Motor neuron (in vitro differentiated cells): Measurements from ENCODE around the gene CNGA3. TPM values are rescaled to one million over a fixed set of nuclear protein-coding genes. Genes with fewer than 3 reads are reported as not detected.

Experiments
- ATAC-seq, 8 experiments: fragments of 200-7000 bp; cut with Tn5 transposase; replicated peaks in 6 of 8; 2 replicates each; pipeline ENCODE4 v1.8.0; 2021; ENCODE audit warnings: mild to moderate bottlenecking in 8 of 8, moderate library complexity in 8 of 8
- H3K27ac ChIP-seq, 2 donors: fragments of 250-450 bp; sonication (Bioruptor Pico); 2 replicates each; pipeline ENCODE4 v1.9.0; 2021; ENCODE audit warnings: antibody characterized with exemption in 2 of 2, mild to moderate bottlenecking in 2 of 2, moderate library complexity in 1 of 2
- H3K4me1 ChIP-seq, 2 donors: fragments of 250-450 bp; sonication (Bioruptor Pico); replicated peaks in 1 of 2; 2 replicates each; pipeline ENCODE4 v1.6.1; 2021; ENCODE audit warnings: antibody characterized with exemption in 2 of 2, mild to moderate bottlenecking in 2 of 2, moderate library complexity in 1 of 2
- H3K4me3 ChIP-seq, 5 donors: fragments of 250-450 bp; sonication (Bioruptor Pico); 2 replicates each; pipeline ENCODE4 v1.9.0; 2021; ENCODE audit warnings: antibody characterized with exemption in 5 of 5, mild to moderate bottlenecking in 5 of 5, moderate library complexity in 4 of 5
- WGBS, 10 experiments: fragments of 450-650 bp; shearing (Covaris generic); methylation state at CpG; one replicate each; pipeline ENCODE4 v1.0.0; 2022; 5-methylcytosine and 5-hydroxymethylcytosine counted together
- in situ Hi-C, 9 experiments: fragments of 400-800 bp; cut with MboI; loops; one replicate each; pipeline ENCODE4 v1.15.0; 2021; ENCODE audit warnings: low sequenced_read_pairs in 9 of 9, low pct_unique_long_range_greater_than_20kb in 2 of 9; ENCODE audit not compliant: unreplicated experiment in 9 of 9
- total RNA-seq, 8 experiments: library from RNA; unstranded; fragments of 300-600 nt; gene quantifications; 2 replicates each; pipeline versions ENCODE4 v1.2.3 to v1.2.4, GENCODE V29; 2022

CNGA3 gene
- total RNA-seq, 8 experiments from 2014 or later = 1.1 to 13.5 (median 3.1) TPM

- ATAC-seq = peak in 1 of 8 experiments; percentile 45
- WGBS, 10 experiments = 0 to 100% (median 70%) methylated on average over 1 to 2 of the region's 4 CpGs; no CpG with 5 or more reads in 4 of the 10 experiments
- Histone ChIP-seq H3K4me1 (peaks cover 15 to 24% of the 10 kb centered on the region in 2 donors), H3K27ac (no peak overlapping the region), H3K4me3 (no peak overlapping the region)
- in situ Hi-C loops = loop anchor here in 1 of 9 experiments (25.0 kb wide), 1 partner anchor 335 kb away; no protein-coding TSS in a partner anchor
Measured at GRCh38 chr2:98372121-98372520, 25.9 kb downstream of the CNGA3 start.

GRCh38 chr2:98372579-98372978 lies 26.3 kb downstream of the CNGA3 start:
- H3K27ac ChIP-seq = no peak overlapping the region
- in situ Hi-C loops = loop anchor here in 1 of 9 experiments (25.0 kb wide), 1 partner anchor 335 kb away; no protein-coding TSS in a partner anchor
- ATAC-seq = no peak
- H3K4me1 ChIP-seq = peaks cover 20 to 28% of the 10 kb centered on the region in 2 donors
- 10 to 82% (median 67%) methylated on average over 1 to 3 of the region's 5 CpGs; no CpG with 5 or more reads in 2 of the 10 experiments for WGBS, 10 experiments
- no peak overlapping the region for H3K4me3 ChIP-seq

- no peak overlapping the region for H3K27ac ChIP-seq
- 53 to 100% (median 78%) methylated on average over 1 to 5 of the region's 5 CpGs; no CpG with 5 or more reads in 4 of the 10 experiments for WGBS, 10 experiments
- H3K4me3 ChIP-seq = no peak overlapping the region
- no peak for ATAC-seq
- peaks cover 29 to 35% of the 10 kb centered on the region in 2 donors for H3K4me1 ChIP-seq
- in situ Hi-C loops = loop anchor here in 1 of 9 experiments (25.0 kb wide), 1 partner anchor 337 kb away; no protein-coding TSS in a partner anchor
Measured at GRCh38 chr2:98374286-98374685, 28.0 kb downstream of the CNGA3 start.

DNA sequence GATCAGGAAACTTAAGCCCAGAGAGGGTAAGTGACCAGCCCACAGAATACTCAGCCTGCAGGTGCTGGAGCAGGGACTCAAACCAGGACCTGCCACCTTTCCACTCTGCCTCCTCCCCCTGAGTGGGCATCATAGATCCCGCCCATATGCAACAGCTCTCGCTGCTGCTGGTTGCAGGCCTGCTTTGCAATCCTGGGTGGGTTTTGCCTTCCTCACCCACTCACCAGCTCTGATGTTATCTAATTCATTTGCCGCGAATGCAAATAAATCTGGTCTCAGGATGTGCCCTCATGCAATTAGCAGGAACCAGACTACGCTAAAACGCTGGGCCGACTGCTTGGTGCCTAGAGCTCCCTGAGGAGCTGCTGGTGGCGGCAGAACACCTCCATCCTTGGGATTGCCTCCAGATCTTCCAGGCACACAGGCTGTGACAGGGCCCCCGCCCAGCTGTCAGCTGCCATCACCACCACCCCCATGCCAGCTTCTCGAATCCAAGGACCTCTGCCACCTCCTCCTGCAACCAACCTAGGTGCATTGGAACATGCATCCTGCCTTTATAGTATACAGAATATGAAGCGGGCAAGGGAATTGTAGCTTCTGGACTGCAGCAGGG lies 28.8 kb downstream of the CNGA3 start:
- H3K27ac ChIP-seq = no peak overlapping the region
- ATAC-seq = no peak
- peaks cover 29 to 39% of the 10 kb centered on the region in 2 donors for H3K4me1 ChIP-seq
- whole genome bisulfite sequencing, 10 experiments = 40 to 93% (median 85%) methylated on average over 1 to 7 of the region's 11 CpGs; no CpG with 5 or more reads in 4 of the 10 experiments
- in situ Hi-C loops = loop anchor here in 6 of 9 experiments (25.0 kb wide), 4 partner anchors 338 to 638 kb away; no protein-coding TSS in a partner anchor
- H3K4me3 ChIP-seq = no peak overlapping the region

- peaks cover 29 to 39% of the 10 kb centered on the region in 2 donors for H3K4me1 ChIP-seq
- in situ Hi-C loops = loop anchor here in 5 of 9 experiments (25.0 kb wide), 3 partner anchors 364 to 639 kb away; no protein-coding TSS in a partner anchor
- ATAC-seq = peak in 5 of 8 experiments; percentile 66 to 79 (median 74)
- H3K4me3 ChIP-seq = no peak overlapping the region
- WGBS, 10 experiments = 20 to 100% (median 82%) methylated on average over 1 to 3 of the region's 6 CpGs; no CpG with 5 or more reads in 2 of the 10 experiments
- H3K27ac ChIP-seq = peak overlapping the region; percentile 7 to 14
Measured at GRCh38 chr2:98376301-98376910, 30.1 kb downstream of the CNGA3 start.

GRCh38 chr2:98376996-98377395 lies 30.7 kb downstream of the CNGA3 start:
- Histone ChIP-seq H3K4me3 (no peak overlapping the region), H3K27ac (peak overlapping the region; percentile 53 to 76), H3K4me1 (peaks cover 29 to 39% of the 10 kb centered on the region in 2 donors)
- in situ Hi-C loops = loop anchor here in 5 of 9 experiments (25.0 kb wide), 3 partner anchors 365 to 640 kb away; no protein-coding TSS in a partner anchor
- 0 to 100% (median 72%) methylated on average over 1 to 6 of the region's 8 CpGs; no CpG with 5 or more reads in 3 of the 10 experiments for WGBS, 10 experiments
- peak in 5 of 8 experiments; percentile 10 to 26 (median 20) for ATAC-seq

GRCh38 chr2:98377544-98377943 lies 31.3 kb downstream of the CNGA3 start:
- peaks cover 29 to 39% of the 10 kb centered on the region in 2 donors for H3K4me1 ChIP-seq
- in situ Hi-C loops = loop anchor here in 5 of 9 experiments (25.0 kb wide), 3 partner anchors 365 to 640 kb away; no protein-coding TSS in a partner anchor
- peak overlapping the region; percentile 53 to 76 for H3K27ac ChIP-seq
- ATAC-seq = peak in 5 of 8 experiments; percentile 68 to 90 (median 73)
- no peak overlapping the region for H3K4me3 ChIP-seq
- WGBS, 10 experiments = 27 to 87% (median 53%) methylated on average over 3 to 5 of the region's 7 CpGs; no CpG with 5 or more reads in 6 of the 10 experiments

DNA sequence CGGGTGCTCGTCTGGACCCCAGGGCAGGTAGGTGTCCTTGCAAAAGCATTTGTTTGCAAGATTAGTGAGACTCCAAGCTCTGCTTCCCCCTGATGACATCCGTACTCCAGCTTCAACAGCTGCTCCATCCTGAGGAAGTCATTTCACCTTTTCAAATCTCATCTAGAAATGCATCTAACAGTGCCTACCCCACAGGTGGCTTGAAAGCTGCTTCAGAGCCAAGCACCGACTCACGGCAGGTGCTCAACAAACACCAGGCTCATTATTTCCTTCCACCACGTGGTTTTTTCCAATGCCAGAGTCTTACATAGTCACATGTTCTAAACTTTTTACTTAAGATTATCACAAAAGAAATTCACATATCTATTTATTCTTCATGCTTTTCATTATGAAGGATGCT lies 31.9 kb downstream of the CNGA3 start:
- in situ Hi-C loops = loop anchor here in 5 of 9 experiments (25.0 kb wide), 3 partner anchors 366 to 641 kb away; no protein-coding TSS in a partner anchor
- Histone ChIP-seq H3K4me3 (no peak overlapping the region), H3K27ac (no peak overlapping the region), H3K4me1 (peaks cover 29 to 33% of the 10 kb centered on the region in 2 donors)
- ATAC-seq = no peak
- 55 to 100% (median 85%) methylated on average over 1 to 5 of the region's 6 CpGs; no CpG with 5 or more reads in 1 of the 10 experiments for whole genome bisulfite sequencing, 10 experiments

- Histone ChIP-seq H3K4me1 (peaks cover 29 to 32% of the 10 kb centered on the region in 2 donors), H3K4me3 (no peak overlapping the region), H3K27ac (no peak overlapping the region)
- in situ Hi-C loops = loop anchor here in 5 of 9 experiments (25.0 kb wide), 3 partner anchors 367 to 642 kb away; no protein-coding TSS in a partner anchor
- 90 to 100% (median 100%) methylated on average over 1 to 3 of the region's 4 CpGs; no CpG with 5 or more reads in 7 of the 10 experiments for WGBS, 10 experiments
- peak in 3 of 8 experiments; percentile 16 to 98 (median 98) for ATAC-seq
Measured at GRCh38 chr2:98378901-98379300, 32.6 kb downstream of the CNGA3 start.

- ATAC-seq = peak in 1 of 8 experiments; percentile 16
- H3K27ac ChIP-seq = no peak overlapping the region
- H3K4me1 ChIP-seq = peaks cover 29 to 32% of the 10 kb centered on the region in 2 donors
- in situ Hi-C loops = loop anchor here in 7 of 9 experiments (10.0 to 25.0 kb wide), 4 partner anchors 367 to 642 kb away; no protein-coding TSS in a partner anchor
- WGBS, 10 experiments = 0 to 93% (median 79%) methylated on average over 1 to 8 of the region's 14 CpGs; no CpG with 5 or more reads in 1 of the 10 experiments
- no peak overlapping the region for H3K4me3 ChIP-seq
Measured at GRCh38 chr2:98379311-98380202, 33.3 kb downstream of the CNGA3 start.

DNA sequence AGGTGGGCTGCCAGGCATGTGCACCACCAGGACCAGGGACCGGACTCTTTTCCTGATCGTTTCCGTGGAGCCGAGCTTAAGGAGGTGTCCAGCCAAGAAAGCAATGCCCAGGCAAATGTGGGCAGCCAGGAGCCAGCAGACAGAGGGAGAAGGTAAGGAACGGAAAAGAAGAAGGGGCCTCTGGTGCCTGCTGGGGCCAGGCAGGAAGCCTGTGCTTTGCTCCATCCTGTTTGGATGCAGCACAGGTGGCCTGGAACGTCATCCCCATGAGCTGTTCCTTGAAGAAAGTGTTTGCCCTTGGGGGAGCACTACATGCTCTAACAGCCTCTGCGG lies 33.9 kb downstream of the CNGA3 start:
- in situ Hi-C loops = loop anchor here in 7 of 9 experiments (10.0 to 25.0 kb wide), 4 partner anchors 368 to 643 kb away; no protein-coding TSS in a partner anchor
- WGBS, 10 experiments = 60 to 100% (median 81%) methylated on average over 2 to 3 of the region's 7 CpGs; no CpG with 5 or more reads in 7 of the 10 experiments
- no peak overlapping the region for H3K4me3 ChIP-seq
- H3K4me1 ChIP-seq = peaks cover 32 to 34% of the 10 kb centered on the region in 2 donors
- no peak for ATAC-seq
- no peak overlapping the region for H3K27ac ChIP-seq

GRCh38 chr2:98381494-98381893 lies 35.2 kb downstream of the CNGA3 start:
- Histone ChIP-seq H3K27ac (no peak overlapping the region), H3K4me3 (no peak overlapping the region), H3K4me1 (peaks cover 22 to 23% of the 10 kb centered on the region in 2 donors)
- WGBS, 10 experiments = 33 to 93% (median 84%) methylated on average over 2 to 8 of the region's 8 CpGs; no CpG with 5 or more reads in 3 of the 10 experiments
- no peak for ATAC-seq
- in situ Hi-C loops = loop anchor here in 7 of 9 experiments (10.0 to 25.0 kb wide), 4 partner anchors 369 to 644 kb away; no protein-coding TSS in a partner anchor
